ENCODE data around the gene JPH3. TPM values are rescaled to one million over a fixed set of nuclear protein-coding genes. Genes with fewer than 3 reads are reported as not detected.
A peak's percentile ranks its signal among the peaks of the same experiment; 100 is the strongest.

JPH3 gene
- total RNA-seq, 2 experiments from 2014 or later, result 0.07 to 0.14 TPM

- Mint-ChIP-seq H3K27me3 (ENCODE audit: low read depth) (no peaks in the 10 kb centered on the region), H3K4me3 (no peak overlapping the region), H3K36me3 (ENCODE audit: low read depth) (no peaks in the 10 kb centered on the region), H3K4me1 (ENCODE audit: low read depth) (no peaks in the 10 kb centered on the region), H3K9me3 (no peaks in the 10 kb centered on the region), H3K27ac (no peak overlapping the region)
- CTCF ChIA-PET, result interaction anchor here (1.4 kb wide), 1 partner anchor 9 kb away, joined by 3 read pairs; no protein-coding TSS in a partner anchor
- intact Hi-C loops (cut with micrococcal nuclease), result loop anchor here (10.0 kb wide), 1 partner anchor 112 kb away; the partner anchor contains the start of gene KLHDC4
- peak; percentile 12 for DNase-seq
Measured at GRCh38 chr16:87653234-87653633, 50.9 kb downstream of the JPH3 start.

GRCh38 chr16:87654826-87655225 is 52.5 kb downstream of the JPH3 start:
- intact Hi-C loops (cut with micrococcal nuclease), result loop anchor here (10.0 kb wide), 1 partner anchor 110 kb away; the partner anchor contains the start of gene KLHDC4
- no peaks in the 10 kb centered on the region for H3K27me3 Mint-ChIP-seq (ENCODE audit: low read depth)
- CTCF ChIA-PET, result no interaction called here
- no peak overlapping the region for H3K4me3 Mint-ChIP-seq
- H3K36me3 Mint-ChIP-seq (ENCODE audit: low read depth), result no peaks in the 10 kb centered on the region
- no peaks in the 10 kb centered on the region for H3K4me1 Mint-ChIP-seq (ENCODE audit: low read depth)
- no peaks in the 10 kb centered on the region for H3K9me3 Mint-ChIP-seq
- no peak for DNase-seq
- H3K27ac Mint-ChIP-seq, result no peak overlapping the region

- H3K27me3 Mint-ChIP-seq (ENCODE audit: low read depth), result no peaks in the 10 kb centered on the region
- no peaks in the 10 kb centered on the region for H3K9me3 Mint-ChIP-seq
- intact Hi-C loops (cut with micrococcal nuclease), result loop anchor here (10.0 kb wide), 1 partner anchor 108 kb away; the partner anchor contains the start of gene KLHDC4
- H3K4me3 Mint-ChIP-seq, result no peak overlapping the region
- no peaks in the 10 kb centered on the region for H3K4me1 Mint-ChIP-seq (ENCODE audit: low read depth)
- H3K36me3 Mint-ChIP-seq (ENCODE audit: low read depth), result no peaks in the 10 kb centered on the region
- H3K27ac Mint-ChIP-seq, result no peak overlapping the region
- DNase-seq, result no peak
- CTCF ChIA-PET, result interaction anchor here (1.2 kb wide), 1 partner anchor 20 kb away, joined by 3 read pairs; no protein-coding TSS in a partner anchor
Measured at GRCh38 chr16:87656328-87656727, 54.0 kb downstream of the JPH3 start.

- Mint-ChIP-seq H3K27ac (no peak overlapping the region), H3K36me3 (ENCODE audit: low read depth) (no peaks in the 10 kb centered on the region), H3K9me3 (no peaks in the 10 kb centered on the region), H3K4me3 (no peak overlapping the region), H3K4me1 (ENCODE audit: low read depth) (no peaks in the 10 kb centered on the region), H3K27me3 (ENCODE audit: low read depth) (peaks cover 6% of the 10 kb centered on the region)
- no peak for DNase-seq
- intact Hi-C loops (cut with micrococcal nuclease), result loop anchor here (10.0 kb wide), 1 partner anchor 107 kb away; the partner anchor contains the start of gene KLHDC4
- CTCF ChIA-PET, result no interaction called here
Measured at GRCh38 chr16:87657621-87658192, 55.4 kb downstream of the JPH3 start.

GRCh38 chr16:87658564-87659225 is 56.4 kb downstream of the JPH3 start:
- H3K4me3 Mint-ChIP-seq, result no peak overlapping the region
- intact Hi-C loops (cut with micrococcal nuclease), result loop anchor here (10.0 kb wide), 1 partner anchor 106 kb away; the partner anchor contains the start of gene KLHDC4
- peaks cover 8% of the 10 kb centered on the region for H3K27me3 Mint-ChIP-seq (ENCODE audit: low read depth)
- CTCF ChIA-PET, result interaction anchor here (0.7 kb wide), 1 partner anchor 148 kb away, joined by 3 read pairs; no protein-coding TSS in a partner anchor
- H3K27ac Mint-ChIP-seq, result no peak overlapping the region
- H3K9me3 Mint-ChIP-seq, result no peaks in the 10 kb centered on the region
- no peak for DNase-seq
- no peaks in the 10 kb centered on the region for H3K36me3 Mint-ChIP-seq (ENCODE audit: low read depth)
- no peaks in the 10 kb centered on the region for H3K4me1 Mint-ChIP-seq (ENCODE audit: low read depth)

GRCh38 chr16:87661561-87661960 is 59.3 kb downstream of the JPH3 start:
- H3K36me3 Mint-ChIP-seq (ENCODE audit: low read depth), result no peaks in the 10 kb centered on the region
- CTCF ChIA-PET, result no interaction called here
- H3K27ac Mint-ChIP-seq, result no peak overlapping the region
- H3K27me3 Mint-ChIP-seq (ENCODE audit: low read depth), result peaks cover 10% of the 10 kb centered on the region
- intact Hi-C loops (cut with micrococcal nuclease), result no loop called here
- peak; percentile 36 for DNase-seq
- no peak overlapping the region for H3K4me3 Mint-ChIP-seq
- H3K9me3 Mint-ChIP-seq, result no peaks in the 10 kb centered on the region
- H3K4me1 Mint-ChIP-seq (ENCODE audit: low read depth), result no peaks in the 10 kb centered on the region

GRCh38 chr16:87662254-87663204 is 60.2 kb downstream of the JPH3 start:
- CTCF ChIA-PET, result no interaction called here
- no peaks in the 10 kb centered on the region for H3K4me1 Mint-ChIP-seq (ENCODE audit: low read depth)
- intact Hi-C loops (cut with micrococcal nuclease), result no loop called here
- no peak overlapping the region for H3K4me3 Mint-ChIP-seq
- H3K9me3 Mint-ChIP-seq, result no peaks in the 10 kb centered on the region
- peaks cover 10% of the 10 kb centered on the region for H3K27me3 Mint-ChIP-seq (ENCODE audit: low read depth)
- no peak for DNase-seq
- no peaks in the 10 kb centered on the region for H3K36me3 Mint-ChIP-seq (ENCODE audit: low read depth)
- H3K27ac Mint-ChIP-seq, result no peak overlapping the region

- Mint-ChIP-seq H3K27ac (no peak overlapping the region), H3K27me3 (ENCODE audit: low read depth) (peaks cover 10% of the 10 kb centered on the region), H3K4me1 (ENCODE audit: low read depth) (no peaks in the 10 kb centered on the region), H3K9me3 (no peaks in the 10 kb centered on the region), H3K36me3 (ENCODE audit: low read depth) (no peaks in the 10 kb centered on the region), H3K4me3 (no peak overlapping the region)
- no peak for DNase-seq
- intact Hi-C loops (cut with micrococcal nuclease), result no loop called here
- CTCF ChIA-PET, result interaction anchor here (0.6 kb wide), 1 partner anchor 102 kb away, joined by 3 read pairs; no protein-coding TSS in a partner anchor
Measured at GRCh38 chr16:87664792-87665191, 62.5 kb downstream of the JPH3 start.

- DNase-seq, result no peak
- no peaks in the 10 kb centered on the region for H3K36me3 Mint-ChIP-seq (ENCODE audit: low read depth)
- no peak overlapping the region for H3K4me3 Mint-ChIP-seq
- no peaks in the 10 kb centered on the region for H3K9me3 Mint-ChIP-seq
- CTCF ChIA-PET, result interaction anchor here (0.6 kb wide), 1 partner anchor 102 kb away, joined by 3 read pairs; no protein-coding TSS in a partner anchor
- H3K27ac Mint-ChIP-seq, result no peak overlapping the region
- no peaks in the 10 kb centered on the region for H3K4me1 Mint-ChIP-seq (ENCODE audit: low read depth)
- peaks cover 10% of the 10 kb centered on the region for H3K27me3 Mint-ChIP-seq (ENCODE audit: low read depth)
- intact Hi-C loops (cut with micrococcal nuclease), result no loop called here
Measured at GRCh38 chr16:87665193-87665592, 62.9 kb downstream of the JPH3 start.

DNA sequence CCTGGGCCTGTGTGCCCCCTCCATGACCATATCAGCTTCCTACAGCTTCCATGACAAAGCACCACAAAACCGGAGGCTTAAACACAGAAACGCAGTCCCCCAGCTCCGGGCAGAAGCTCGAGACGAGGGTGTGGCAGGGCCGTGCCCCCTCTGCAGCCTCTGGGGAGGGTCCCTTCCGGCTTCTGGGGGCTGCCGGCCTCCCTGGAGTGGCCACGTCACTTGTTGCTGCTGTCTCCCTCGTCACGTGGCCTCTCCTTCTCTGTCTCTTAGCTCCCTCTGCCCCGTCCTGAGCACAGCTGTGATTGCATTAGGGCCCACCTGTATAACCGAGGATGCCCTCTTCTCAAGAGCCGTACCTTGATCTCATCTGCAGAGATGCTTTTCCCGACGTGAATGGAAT is 64.6 kb downstream of the JPH3 start:
- no peak for DNase-seq
- no peaks in the 10 kb centered on the region for H3K4me1 Mint-ChIP-seq (ENCODE audit: low read depth)
- no peaks in the 10 kb centered on the region for H3K9me3 Mint-ChIP-seq
- H3K27me3 Mint-ChIP-seq (ENCODE audit: low read depth), result peaks cover 5% of the 10 kb centered on the region
- no peak overlapping the region for H3K4me3 Mint-ChIP-seq
- CTCF ChIA-PET, result no interaction called here
- intact Hi-C loops (cut with micrococcal nuclease), result no loop called here
- no peak overlapping the region for H3K27ac Mint-ChIP-seq
- no peaks in the 10 kb centered on the region for H3K36me3 Mint-ChIP-seq (ENCODE audit: low read depth)

DNA sequence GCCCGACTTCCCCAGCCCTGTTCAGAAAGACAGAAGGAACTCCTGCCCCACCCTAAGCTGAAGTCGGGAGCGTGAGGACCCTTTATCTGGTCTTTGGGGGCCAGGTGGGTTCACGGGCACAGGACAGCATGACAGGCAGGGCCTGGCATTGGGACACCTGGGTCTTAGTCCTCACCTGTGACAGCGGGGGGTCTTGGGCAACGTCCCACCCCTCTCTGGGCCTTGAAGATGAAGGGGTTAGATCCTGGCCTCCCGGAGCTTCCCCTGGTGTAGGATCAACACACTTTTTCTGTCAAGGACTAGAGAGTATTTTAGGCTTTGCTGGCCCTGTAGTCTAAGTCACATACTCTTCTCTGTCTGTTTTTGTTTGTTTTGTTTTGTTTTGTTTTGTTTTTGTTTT is 65.1 kb downstream of the JPH3 start:
- DNase-seq, result no peak
- intact Hi-C loops (cut with micrococcal nuclease), result no loop called here
- H3K36me3 Mint-ChIP-seq (ENCODE audit: low read depth), result no peaks in the 10 kb centered on the region
- H3K9me3 Mint-ChIP-seq, result no peaks in the 10 kb centered on the region
- no peak overlapping the region for H3K4me3 Mint-ChIP-seq
- peaks cover 4% of the 10 kb centered on the region for H3K27me3 Mint-ChIP-seq (ENCODE audit: low read depth)
- CTCF ChIA-PET, result no interaction called here
- H3K4me1 Mint-ChIP-seq (ENCODE audit: low read depth), result no peaks in the 10 kb centered on the region
- no peak overlapping the region for H3K27ac Mint-ChIP-seq

DNA sequence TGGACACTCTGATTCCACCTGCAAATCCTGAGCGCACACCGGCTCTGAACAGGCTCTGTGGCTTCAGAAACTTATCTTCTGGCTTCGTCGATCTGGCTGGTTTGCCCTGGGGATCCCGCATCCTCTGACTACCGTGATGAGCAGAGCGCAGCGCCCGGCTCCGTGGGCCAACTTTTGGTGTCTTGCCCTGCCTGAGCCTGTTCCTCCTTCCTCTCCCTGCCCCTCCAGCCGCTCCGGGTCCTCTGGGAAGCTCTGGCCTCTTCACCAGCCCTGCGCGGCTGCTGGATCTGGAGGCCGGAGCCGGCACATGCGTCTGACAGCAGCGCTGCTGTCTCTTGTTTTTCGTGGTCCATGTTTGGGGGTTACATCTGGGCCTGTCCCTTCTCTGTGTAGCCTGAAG is 65.6 kb downstream of the JPH3 start:
- H3K9me3 Mint-ChIP-seq, result no peaks in the 10 kb centered on the region
- CTCF ChIA-PET, result no interaction called here
- H3K4me3 Mint-ChIP-seq, result no peak overlapping the region
- peaks cover 4% of the 10 kb centered on the region for H3K27me3 Mint-ChIP-seq (ENCODE audit: low read depth)
- intact Hi-C loops (cut with micrococcal nuclease), result no loop called here
- H3K27ac Mint-ChIP-seq, result no peak overlapping the region
- H3K4me1 Mint-ChIP-seq (ENCODE audit: low read depth), result no peaks in the 10 kb centered on the region
- DNase-seq, result no peak
- no peaks in the 10 kb centered on the region for H3K36me3 Mint-ChIP-seq (ENCODE audit: low read depth)
